SK-N-DZ (cell line): Measurements from ENCODE around the gene PITX1.
A peak's percentile ranks its signal among the peaks of the same experiment; 100 is the strongest.

Experiments used
- DNase-seq: peaks from one replicate; pipeline ENCODE4 v3.0.0-alpha.2; 2015; ENCODE audit warnings: low spot score

Gene PITX1

DNA sequence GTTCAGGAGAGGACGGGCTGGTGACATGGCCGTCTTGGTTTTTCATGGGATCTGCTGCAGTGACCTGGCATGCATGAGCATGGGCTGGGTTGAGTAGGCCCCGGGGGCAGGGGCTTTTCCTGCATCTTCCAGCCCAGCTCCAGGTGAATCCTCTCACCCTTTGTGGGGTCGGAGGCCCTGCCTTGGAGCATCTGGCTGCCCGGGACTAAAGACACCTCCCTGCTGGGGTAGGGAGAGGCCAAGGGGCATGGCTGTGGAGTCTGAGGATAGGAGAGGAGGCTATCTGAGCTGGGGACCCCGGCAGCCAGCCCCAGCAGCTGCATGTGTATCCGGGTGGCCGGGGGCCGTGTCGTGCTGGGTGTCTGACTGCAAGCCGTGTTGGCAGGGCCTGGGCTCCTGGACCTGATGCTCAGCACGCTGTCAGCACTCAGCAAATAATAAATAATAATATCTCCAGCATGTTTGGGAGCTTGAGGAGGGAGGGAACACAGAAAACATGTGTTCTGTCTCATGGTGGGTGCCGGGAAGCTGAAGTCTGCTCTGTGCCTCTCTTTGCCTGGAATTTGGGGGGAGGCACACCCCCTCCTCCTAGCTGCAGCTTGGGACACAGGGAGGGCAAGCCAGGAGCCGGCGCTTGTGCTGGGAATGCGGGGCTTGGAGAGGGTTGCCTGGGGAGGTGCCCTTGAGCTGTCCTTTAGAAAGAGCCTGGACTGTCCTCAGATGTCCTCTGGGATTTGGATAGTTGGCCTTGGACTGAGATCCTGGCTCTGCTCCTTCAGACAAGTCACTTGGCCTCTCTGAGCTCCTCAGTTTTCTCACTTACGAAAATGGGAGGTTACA lies 28.4 kb upstream of the PITX1 start:
- no peak for DNase-seq

DNA sequence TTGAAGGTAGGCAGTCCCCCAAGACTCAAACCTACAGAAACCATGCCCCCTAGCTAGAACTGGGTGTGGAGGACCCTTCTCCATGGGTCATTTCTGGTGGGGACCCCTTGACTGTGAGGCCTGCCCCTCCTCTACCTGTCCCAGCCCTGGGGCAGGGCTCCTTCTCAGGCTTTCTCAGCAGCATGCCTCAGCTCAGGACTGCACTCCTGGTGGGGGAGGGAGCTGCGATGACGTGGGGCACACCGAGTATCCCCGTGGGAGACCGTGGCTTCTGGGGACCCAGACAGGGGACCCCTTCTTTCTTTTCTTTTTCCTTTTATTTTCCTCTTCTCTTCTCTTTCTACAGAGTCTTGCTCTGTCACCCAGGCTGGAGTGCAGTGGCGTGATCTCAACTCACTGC lies 27.0 kb upstream of the PITX1 start:
- no peak for DNase-seq

DNA sequence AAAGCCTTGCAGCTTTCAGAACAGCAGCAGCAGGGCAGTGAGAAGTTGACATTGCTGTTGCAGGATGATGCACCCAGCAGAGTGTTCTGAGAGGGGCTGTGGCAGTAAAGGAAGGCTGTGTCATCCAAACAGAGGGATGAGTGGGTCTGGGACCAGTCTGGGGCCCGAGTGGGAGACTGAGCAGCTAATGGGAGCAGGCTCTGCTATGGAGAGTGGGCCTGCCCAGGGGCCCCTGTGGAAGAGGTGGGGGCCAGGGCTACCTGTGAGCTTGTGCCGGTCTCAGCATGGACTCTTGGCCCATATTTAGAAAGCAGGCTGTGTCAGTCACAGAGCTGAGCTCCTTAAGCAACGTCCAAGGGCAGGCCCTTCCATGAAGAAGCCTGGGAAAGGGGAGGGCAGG lies 26.0 kb upstream of the PITX1 start:
- DNase-seq = no peak

- DNase-seq = no peak
Measured at GRCh38 chr5:135059000-135059923, 25.2 kb upstream of the PITX1 start.

DNA sequence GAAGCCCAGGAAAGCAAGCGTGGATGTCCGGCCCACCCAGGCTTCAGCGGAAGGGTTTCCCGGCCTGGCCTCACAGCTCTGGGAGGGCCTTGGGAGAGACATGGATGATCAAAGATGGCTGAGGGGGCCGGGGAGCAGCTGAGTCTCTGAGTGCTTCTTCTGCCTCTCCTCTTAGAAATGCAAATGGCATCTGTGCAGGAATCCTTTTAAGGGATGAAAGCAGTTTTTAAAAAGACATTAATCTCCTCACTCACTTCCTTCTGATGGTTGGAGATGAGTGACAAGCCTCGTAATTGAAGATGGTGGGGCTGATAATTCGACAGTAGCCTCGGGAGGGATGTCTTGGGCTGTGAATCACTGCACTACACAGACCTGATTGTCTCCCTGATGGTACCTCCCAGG lies 24.3 kb upstream of the PITX1 start:
- peak; percentile 54 for DNase-seq

GRCh38 chr5:135057233-135057632 lies 23.2 kb upstream of the PITX1 start:
- no peak for DNase-seq

- no peak for DNase-seq
Measured at GRCh38 chr5:135056316-135057030, 22.4 kb upstream of the PITX1 start.

GRCh38 chr5:135055396-135055795 lies 21.4 kb upstream of the PITX1 start:
- no peak for DNase-seq

GRCh38 chr5:135054546-135054945 lies 20.5 kb upstream of the PITX1 start:
- DNase-seq = no peak

DNA sequence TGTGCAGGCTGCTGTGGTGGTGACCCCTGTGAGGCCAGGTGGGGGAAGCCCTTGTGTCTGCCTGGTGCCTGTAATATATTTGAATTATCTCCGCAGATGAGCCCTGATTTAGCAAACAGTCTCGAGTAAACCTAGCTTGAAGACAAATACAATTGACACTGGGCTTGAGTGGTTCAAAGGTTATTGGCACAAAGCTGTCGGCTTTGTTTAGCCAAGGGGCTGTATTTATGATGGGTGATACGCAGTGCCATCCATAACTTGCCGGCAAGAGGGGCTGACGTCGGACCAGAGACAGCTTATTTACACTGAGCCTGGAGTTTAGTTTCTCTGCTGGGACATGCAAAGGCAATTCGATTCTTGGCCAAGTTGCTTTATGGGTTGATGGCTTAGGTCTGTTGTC lies 20.0 kb upstream of the PITX1 start:
- DNase-seq = no peak

GRCh38 chr5:135053278-135053677 lies 19.2 kb upstream of the PITX1 start:
- no peak for DNase-seq

- DNase-seq = no peak
Measured at GRCh38 chr5:135052511-135053145, 18.6 kb upstream of the PITX1 start.

- no peak for DNase-seq
Measured at GRCh38 chr5:135051872-135052271, 17.8 kb upstream of the PITX1 start.

DNA sequence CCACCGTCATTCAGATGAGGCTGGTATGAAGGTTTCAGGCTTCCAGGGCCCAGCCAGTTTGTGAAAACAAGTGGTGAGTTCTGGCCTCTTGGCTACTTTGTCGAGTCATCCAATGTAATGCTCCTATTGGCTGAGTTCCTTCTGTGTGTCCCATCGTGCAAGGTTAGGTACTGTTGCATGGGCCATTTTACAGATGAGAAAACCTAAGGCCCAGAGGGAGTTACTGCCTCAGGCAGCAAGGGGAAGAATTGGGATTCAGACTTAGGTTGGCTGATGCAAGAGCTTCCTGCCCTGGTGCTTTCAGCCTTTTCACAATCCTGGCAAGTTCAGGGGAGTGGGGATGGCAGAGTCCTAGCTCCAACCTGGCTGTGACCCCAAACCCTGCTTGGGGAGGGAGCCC lies 17.4 kb upstream of the PITX1 start:
- no peak for DNase-seq

- no peak for DNase-seq
Measured at GRCh38 chr5:135050244-135050767, 16.3 kb upstream of the PITX1 start.

- no peak for DNase-seq
Measured at GRCh38 chr5:135048930-135049329, 14.9 kb upstream of the PITX1 start.

DNA sequence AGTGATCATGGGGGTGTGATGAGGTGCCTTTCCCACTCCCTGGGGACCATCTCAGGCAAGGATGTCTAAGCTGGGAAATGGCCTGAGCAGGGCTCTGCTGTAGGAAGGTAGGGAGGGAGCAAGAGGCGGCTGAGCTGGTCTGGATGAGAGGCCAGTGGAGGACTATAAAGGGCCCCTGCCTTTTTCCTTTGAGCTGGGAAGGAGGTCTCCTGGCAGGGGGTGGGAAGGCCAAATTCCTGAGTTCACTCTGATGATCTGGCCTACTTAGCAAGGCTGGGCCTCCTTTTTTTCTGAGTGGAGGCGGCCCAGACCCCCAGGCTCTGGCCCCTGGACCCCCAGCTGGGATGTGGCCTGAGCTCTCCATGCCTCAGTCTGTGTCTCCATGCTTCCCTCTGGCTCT lies 14.3 kb upstream of the PITX1 start:
- DNase-seq = no peak

DNA sequence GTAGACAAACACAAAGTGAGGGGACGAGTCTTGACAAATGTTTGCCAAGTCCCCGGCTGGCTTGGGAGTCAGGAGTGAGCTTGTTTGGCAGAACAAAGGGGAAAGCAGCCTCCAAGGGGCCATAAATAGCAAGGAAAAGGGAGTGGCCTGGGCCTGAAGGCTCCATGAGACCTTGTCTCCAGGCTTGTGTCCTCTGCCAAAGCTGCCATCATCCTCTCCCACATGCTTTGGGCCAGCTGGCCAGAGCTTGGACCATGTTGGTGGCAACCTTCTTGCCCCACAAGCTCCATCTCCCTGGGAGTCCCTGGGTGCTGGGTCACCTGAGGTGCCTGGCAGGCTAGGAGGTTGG lies 13.3 kb upstream of the PITX1 start:
- DNase-seq = no peak

DNA sequence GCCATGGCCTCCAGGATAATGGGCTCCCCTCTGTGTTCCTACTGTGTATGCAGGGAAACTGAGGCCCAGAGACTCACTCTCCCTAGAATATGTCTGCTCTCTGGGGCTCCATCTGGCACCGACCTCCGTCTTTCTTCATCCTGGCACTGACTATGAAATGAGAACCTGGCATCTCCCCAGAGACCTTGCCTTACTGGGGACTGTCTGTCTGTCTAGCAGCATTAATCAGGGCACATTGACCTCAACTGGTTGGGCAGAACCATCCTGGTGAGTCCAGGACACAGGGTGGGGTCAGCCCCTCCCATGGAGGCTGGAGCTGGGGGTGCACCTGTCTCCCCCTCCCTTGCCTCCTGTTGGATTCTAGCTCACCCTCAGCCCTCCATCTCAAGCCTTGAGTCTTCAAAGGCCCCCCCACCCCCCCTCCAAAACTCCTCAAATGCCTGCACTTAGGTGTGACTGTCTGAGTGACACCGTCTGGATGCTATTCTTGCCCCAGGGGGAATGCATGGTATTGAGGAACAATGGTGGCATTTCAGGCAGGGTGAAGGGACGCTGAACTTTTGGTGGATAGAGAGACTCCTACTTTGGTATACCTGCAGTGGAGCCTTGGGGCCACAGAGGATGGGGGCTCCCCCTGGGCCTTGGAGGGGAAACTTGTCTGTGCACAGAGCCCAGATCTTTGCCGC lies 12.8 kb upstream of the PITX1 start:
- no peak for DNase-seq

- DNase-seq = no peak
Measured at GRCh38 chr5:135045488-135045887, 11.5 kb upstream of the PITX1 start.

DNA sequence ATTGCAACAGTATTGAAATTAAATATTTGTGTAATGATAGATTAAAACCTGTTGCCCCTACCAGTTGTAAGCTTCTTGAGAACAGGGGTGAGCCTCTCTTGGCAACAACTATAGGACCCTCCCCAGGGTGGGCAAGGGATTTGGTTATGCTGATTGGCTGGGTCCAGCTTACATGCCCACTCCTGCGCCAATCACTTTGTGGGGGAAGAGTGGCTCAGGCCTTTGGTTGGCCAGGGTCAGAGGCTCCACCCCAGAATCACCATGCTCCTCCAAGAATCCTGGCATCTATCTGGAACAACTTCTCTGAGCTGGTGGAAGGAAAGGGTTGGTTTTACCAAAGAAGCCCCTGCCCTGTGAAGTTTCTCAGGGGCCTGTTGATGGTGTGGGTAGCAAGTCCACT lies 8.6 kb upstream of the PITX1 start:
- no peak for DNase-seq
